ENCODE measurements around the gene MASTL.
A peak's percentile ranks its signal among the peaks of the same experiment; 100 is the strongest.

DNA sequence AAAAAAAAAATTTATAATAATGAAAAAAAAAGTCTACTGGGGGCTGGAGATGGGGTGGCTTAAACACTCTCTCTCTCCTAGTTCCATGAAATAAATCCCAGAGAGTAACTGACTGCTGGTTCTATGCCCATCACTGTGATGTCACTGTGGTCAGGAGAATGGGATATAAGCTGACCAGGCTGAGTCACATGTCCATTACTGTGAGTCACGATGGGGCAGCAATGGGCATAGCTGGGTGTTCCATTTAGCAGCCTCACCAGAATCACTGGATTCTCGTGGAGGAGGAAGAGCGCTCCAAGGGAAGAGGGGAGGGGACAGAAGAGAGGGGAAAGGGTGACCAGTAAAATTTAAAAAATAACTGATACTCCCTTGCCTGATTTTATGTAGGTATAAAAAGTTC lies 37.1 kb downstream of the MASTL start:
- TF ChIP-seq, protein P1, sequence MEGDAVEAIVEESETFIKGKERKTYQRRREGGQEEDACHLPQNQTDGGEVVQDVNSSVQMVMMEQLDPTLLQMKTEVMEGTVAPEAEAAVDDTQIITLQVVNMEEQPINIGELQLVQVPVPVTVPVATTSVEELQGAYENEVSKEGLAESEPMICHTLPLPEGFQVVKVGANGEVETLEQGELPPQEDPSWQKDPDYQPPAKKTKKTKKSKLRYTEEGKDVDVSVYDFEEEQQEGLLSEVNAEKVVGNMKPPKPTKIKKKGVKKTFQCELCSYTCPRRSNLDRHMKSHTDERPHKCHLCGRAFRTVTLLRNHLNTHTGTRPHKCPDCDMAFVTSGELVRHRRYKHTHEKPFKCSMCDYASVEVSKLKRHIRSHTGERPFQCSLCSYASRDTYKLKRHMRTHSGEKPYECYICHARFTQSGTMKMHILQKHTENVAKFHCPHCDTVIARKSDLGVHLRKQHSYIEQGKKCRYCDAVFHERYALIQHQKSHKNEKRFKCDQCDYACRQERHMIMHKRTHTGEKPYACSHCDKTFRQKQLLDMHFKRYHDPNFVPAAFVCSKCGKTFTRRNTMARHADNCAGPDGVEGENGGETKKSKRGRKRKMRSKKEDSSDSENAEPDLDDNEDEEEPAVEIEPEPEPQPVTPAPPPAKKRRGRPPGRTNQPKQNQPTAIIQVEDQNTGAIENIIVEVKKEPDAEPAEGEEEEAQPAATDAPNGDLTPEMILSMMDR (IDR thresholded peaks at IDR 0.05 in 2 of 3, conservative IDR thresholded peaks at IDR 0.05 in 1 of 3; ENCODE audit: borderline replicate concordance in 1 of 3, insufficient read depth in 1 of 3, low read depth in 2 of 3, low read length in 2 of 3) = no peak
- TF ChIP-seq ZNF274 (IDR thresholded peaks at IDR 0.05; ENCODE audit: low read depth, low read length) (no peak), RAD21 (IDR thresholded peaks at IDR 0.05; ENCODE audit: low read depth) (no peak)
- TF ChIP-seq, protein P2, sequence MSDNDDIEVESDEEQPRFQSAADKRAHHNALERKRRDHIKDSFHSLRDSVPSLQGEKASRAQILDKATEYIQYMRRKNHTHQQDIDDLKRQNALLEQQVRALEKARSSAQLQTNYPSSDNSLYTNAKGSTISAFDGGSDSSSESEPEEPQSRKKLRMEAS (IDR thresholded peaks at IDR 0.05) = peak; percentile 50

All from HCT116 (cell line).